Activated CD8-positive, alpha-beta T cell treated with anti-CD3 and anti-CD28 coated beads, Interleukin-2, amount 10 ng/mL, durations not matched to agents 7 days and 5 days (primary cell): ENCODE measurements around the gene PPAN. TPM values are rescaled to one million over a fixed set of nuclear protein-coding genes. Genes with fewer than 3 reads are reported as not detected.

Experiments used
- ATAC-seq: fragments of 150-1000 bp; cut with Tn5 transposase; one replicate; pipeline ENCODE4 v1.10.0; 2021; ENCODE audit warnings: moderate library complexity
- CTCF ChIA-PET: fragments of 350-600 bp; sonication (Branson Sonifier 250); formaldehyde crosslinking; loops from one replicate; lab custom pipeline; 2021; ENCODE audit warnings: antibody characterized with exemption; lab: Charles Lee
- POLR2A ChIA-PET: fragments of 350-600 bp; sonication (Branson Sonifier 250); formaldehyde crosslinking; loops from one replicate; lab custom pipeline; 2021; ENCODE audit warnings: antibody characterized with exemption; lab: Charles Lee
- DNase-seq: peaks from one replicate; pipeline ENCODE4 v3.0.0-alpha.2; 2020
- H3K27ac Mint-ChIP-seq: one replicate; pipeline ENCODE4 v1.8.0; 2021; ENCODE audit warnings: mild to moderate bottlenecking, mixed read lengths
- H3K27me3 Mint-ChIP-seq: one replicate; pipeline ENCODE4 v1.8.0; 2021; ENCODE audit warnings: low read depth, mixed read lengths
- H3K36me3 Mint-ChIP-seq: one replicate; pipeline ENCODE4 v1.8.0; 2021; ENCODE audit warnings: low read depth, mixed read lengths
- H3K4me1 Mint-ChIP-seq: one replicate; pipeline ENCODE4 v1.8.0; 2021; ENCODE audit warnings: low read depth, mixed read lengths
- H3K4me3 Mint-ChIP-seq: one replicate; pipeline ENCODE4 v1.8.0; 2021; ENCODE audit warnings: mild to moderate bottlenecking, mixed read lengths
- H3K9me3 Mint-ChIP-seq: one replicate; pipeline ENCODE4 v1.8.0; 2022; ENCODE audit warnings: mixed read lengths; ENCODE audit not compliant: insufficient read depth
- total RNA-seq, 2 experiments: library from RNA; stranded (reverse); gene quantifications; one replicate each; pipeline ENCODE4 v1.2.3, GENCODE V29; 2021

The PPAN gene
- total RNA-seq, 2 experiments from 2014 or later, result 107 to 121 TPM

DNA sequence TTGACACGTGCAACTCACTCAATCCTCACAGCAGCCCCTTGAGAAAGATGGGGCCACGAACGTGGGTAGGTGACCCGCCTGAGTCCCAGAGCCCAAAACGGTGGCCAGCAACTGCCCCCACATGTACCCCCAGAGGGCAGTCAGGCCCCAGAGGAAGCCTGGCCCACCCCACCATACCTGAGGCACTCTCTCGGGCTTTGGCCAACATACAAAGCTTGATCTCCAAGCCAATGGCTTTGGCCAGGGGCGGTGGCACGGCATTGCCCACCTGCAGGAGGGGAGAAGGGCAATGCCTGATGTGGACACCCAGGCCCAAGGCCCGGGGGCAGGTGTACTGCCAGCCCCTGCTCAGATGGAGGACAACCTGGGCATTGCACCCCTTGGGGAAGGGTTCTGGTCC lies 27.9 kb downstream of the PPAN start:
- no peak overlapping the region for H3K4me3 Mint-ChIP-seq
- no peaks in the 10 kb centered on the region for H3K27me3 Mint-ChIP-seq
- DNase-seq, result no peak
- H3K9me3 Mint-ChIP-seq, result no peaks in the 10 kb centered on the region
- H3K4me1 Mint-ChIP-seq, result no peaks in the 10 kb centered on the region
- H3K36me3 Mint-ChIP-seq, result peaks cover 59% of the 10 kb centered on the region
- CTCF ChIA-PET, result interaction anchor here (1.2 kb wide), 1 partner anchor 12 kb away, joined by 3 read pairs; no protein-coding TSS in a partner anchor
- POLR2A ChIA-PET, result interaction anchor here (2.1 kb wide), 1 partner anchor 9 kb away, joined by 9 read pairs; no protein-coding TSS in a partner anchor
- no peak overlapping the region for H3K27ac Mint-ChIP-seq
- ATAC-seq, result no peak

DNA sequence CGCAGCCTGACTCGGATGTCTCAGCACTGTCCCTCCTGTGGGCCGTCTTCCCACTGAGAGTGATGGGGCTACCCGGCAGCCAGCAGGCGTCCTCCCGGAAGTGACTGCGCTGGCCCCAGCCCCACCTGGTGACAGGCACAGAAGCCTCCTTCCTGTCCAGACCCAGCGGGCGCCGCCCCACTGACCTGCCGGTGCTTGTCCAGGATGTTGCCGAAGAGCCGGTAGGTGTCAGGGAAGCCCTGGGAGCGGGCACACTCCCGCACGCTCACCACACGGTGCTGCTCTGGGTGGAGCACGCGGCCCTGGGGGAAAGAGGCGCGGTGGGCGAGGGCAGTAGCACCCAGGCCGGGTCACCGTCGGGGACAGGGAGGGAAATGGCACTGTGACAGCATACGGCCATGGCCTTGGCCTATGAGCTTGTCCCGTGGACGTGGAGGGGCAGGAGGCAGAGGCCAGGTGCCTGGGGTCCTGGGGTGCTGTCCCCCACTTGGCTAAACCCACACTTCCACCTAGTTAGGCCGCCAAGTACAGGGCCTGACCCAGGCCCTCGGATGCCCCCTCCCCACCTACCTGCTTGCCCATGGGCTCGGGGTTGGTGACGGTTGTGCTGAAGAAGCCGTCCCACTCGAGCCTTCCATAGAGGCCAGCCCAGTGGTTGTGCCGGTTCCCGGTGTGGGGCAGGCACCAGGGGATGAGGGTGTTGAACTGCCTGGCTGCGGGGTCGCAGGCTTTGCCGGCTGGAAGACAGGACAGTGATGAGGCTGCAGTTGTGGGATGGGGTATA lies 29.6 kb downstream of the PPAN start:
- DNase-seq (no peak), ATAC-seq (no peak)
- H3K9me3 Mint-ChIP-seq, result no peaks in the 10 kb centered on the region
- peak overlapping the region; percentile 34 for H3K27ac Mint-ChIP-seq
- H3K36me3 Mint-ChIP-seq, result peaks cover 66% of the 10 kb centered on the region
- ChIA-PET CTCF (no interaction called here), POLR2A (no interaction called here)
- H3K27me3 Mint-ChIP-seq, result no peaks in the 10 kb centered on the region
- no peak overlapping the region for H3K4me3 Mint-ChIP-seq
- no peaks in the 10 kb centered on the region for H3K4me1 Mint-ChIP-seq

DNA sequence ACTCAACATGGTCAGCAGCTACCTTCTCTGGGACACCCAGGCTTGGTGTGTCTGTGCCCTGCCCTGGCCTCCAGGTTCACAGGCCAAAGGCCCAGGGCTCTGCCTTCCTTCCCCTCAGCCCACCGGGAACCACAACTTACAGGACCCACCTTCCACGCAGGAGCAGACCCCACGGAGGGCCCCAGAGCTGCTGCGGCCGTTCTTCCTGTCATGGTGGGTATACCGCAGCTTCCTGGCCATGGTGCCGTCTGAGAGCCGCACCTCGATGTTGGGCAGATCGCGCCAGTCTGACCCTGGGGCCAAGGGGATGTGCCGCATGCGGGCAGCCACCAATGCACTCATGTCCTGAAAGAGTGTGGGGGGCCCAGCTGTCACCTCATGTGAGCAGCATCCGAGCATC lies 30.8 kb downstream of the PPAN start:
- DNase-seq (no peak), ATAC-seq (no peak)
- H3K27me3 Mint-ChIP-seq, result no peaks in the 10 kb centered on the region
- H3K36me3 Mint-ChIP-seq, result peaks cover 72% of the 10 kb centered on the region
- H3K4me3 Mint-ChIP-seq, result no peak overlapping the region
- CTCF ChIA-PET, result no interaction called here
- H3K4me1 Mint-ChIP-seq, result peaks cover 6% of the 10 kb centered on the region
- POLR2A ChIA-PET, result no interaction called here
- H3K27ac Mint-ChIP-seq, result peak overlapping the region; percentile 46
- H3K9me3 Mint-ChIP-seq, result no peaks in the 10 kb centered on the region

DNA sequence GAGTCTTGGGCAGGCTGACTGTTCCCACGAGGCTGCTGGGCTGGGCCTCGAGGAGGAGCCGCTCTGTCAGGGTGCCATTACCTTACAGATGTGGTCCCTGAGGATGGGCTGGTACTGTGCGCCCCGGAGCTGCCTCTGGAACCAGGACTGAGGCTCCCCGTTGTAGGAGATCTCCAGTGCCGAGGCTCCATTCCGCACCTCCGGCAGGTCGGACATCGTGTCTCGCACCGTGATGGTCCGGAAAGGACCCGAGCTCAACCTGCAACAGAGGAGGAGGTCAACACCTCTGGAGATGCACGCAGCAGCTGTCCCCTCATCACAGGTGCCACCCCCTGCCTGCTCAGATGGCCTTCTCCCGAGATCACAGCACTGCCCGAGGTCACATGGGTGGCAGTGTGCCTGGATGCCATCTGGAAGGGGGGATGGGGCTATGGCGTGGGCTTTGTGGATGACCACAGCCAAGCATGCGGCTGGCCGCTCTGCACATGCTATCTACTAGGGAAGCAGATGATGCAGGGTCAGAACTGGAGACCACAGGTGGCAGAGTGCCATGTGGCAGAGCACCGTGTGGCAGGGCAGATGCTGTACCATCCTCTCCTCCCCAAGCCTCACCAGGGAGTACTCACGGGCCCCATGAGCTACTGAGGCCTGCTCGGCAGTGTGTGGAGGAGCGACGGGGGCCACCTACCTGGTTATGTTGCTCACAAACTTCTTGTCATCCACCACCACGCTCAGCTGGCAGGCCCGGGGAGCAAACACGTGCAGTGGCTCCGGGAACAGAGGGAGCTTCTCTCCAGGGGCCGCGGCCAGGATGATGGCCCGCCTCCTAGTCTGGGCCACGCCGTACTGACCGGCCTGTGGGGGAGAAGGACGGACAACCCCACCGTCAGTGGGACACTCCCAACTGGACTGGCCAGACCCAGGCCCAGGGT lies 31.9 kb downstream of the PPAN start:
- ChIA-PET CTCF (no interaction called here), POLR2A (interaction anchor here (1.3 kb wide), 1 partner anchor 56 kb away, joined by 5 read pairs; no protein-coding TSS in a partner anchor)
- Mint-ChIP-seq H3K9me3 (no peaks in the 10 kb centered on the region), H3K27me3 (no peaks in the 10 kb centered on the region), H3K4me1 (peaks cover 16% of the 10 kb centered on the region), H3K4me3 (no peak overlapping the region), H3K36me3 (peaks cover 77% of the 10 kb centered on the region), H3K27ac (no peak overlapping the region)
- no peak for DNase-seq
- ATAC-seq, result no peak

DNA sequence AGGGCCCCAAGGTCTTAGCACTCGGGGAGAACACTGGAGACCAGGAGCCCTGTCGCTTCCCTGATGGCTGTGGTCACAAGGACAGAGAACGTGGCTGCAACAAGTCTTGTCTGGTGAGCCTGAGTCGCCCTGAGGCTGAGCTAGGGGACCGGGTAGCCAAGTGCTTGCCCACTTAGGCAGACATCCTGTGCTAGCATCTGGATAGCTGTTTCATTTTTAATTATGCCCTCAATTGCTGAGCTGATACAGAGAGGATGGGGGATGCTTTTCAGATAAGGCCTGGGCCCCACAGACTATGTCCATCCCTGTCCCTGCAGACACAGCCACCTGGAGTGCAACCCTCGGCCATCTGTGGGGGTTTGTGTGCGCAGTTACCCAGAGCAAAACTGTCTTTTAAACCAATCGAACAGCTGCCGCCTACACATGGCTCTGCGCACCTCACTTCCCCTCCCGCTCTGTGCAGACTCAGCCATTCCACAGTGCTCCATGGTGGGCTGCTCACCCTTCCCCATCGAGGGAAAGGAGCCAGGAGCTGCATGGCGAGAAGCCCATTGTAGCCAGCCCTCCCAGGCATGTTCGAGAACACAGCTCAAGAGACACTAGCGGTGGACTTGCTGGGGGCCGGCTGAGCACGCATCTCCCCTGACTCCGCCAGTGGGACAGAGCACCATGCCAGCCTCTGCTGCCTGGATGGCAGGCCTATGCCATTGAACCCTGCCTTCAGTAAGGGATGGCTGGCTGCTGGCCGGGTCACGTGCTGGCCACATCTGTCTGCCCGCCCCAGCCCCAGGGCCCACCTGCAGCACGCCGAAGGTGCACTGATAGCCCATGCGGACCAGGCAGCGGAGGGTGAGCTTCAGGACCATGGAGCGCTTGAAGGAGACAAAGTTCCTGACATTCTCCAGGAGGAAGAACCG lies 33.0 kb downstream of the PPAN start:
- Mint-ChIP-seq H3K4me1 (peaks cover 26% of the 10 kb centered on the region), H3K36me3 (peaks cover 75% of the 10 kb centered on the region), H3K27ac (no peak overlapping the region), H3K4me3 (no peak overlapping the region), H3K27me3 (no peaks in the 10 kb centered on the region), H3K9me3 (no peaks in the 10 kb centered on the region)
- DNase-seq (no peak), ATAC-seq (no peak)
- CTCF ChIA-PET, result no interaction called here
- POLR2A ChIA-PET, result interaction anchor here (1.0 to 1.3 kb wide), 2 partner anchors 10 to 55 kb away, joined by 3 to 5 read pairs; no protein-coding TSS in a partner anchor

DNA sequence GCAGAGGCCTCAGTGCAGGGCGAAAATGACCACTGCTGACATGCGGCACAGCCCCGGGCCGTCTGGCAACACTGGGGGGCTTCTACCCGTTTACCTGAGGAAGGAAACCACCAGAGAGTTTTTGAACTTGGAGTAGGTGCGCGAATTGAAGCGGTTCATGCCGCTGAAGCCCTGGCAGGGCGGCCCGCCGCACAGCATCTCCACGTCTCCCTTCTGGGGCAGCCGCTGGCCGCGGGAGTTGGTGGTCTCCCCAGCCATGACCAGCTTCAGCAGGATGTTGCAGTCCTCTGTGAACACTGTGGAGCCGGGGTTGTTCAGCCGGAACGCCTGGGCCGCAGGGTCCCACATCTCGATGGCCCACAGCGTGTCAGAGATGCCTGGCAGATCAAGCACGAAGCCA lies 33.8 kb downstream of the PPAN start:
- ChIA-PET CTCF (no interaction called here), POLR2A (interaction anchor here (1.0 kb wide), 1 partner anchor 11 kb away, joined by 3 read pairs; no protein-coding TSS in a partner anchor)
- no peak for ATAC-seq
- no peaks in the 10 kb centered on the region for H3K27me3 Mint-ChIP-seq
- H3K36me3 Mint-ChIP-seq, result peaks cover 79% of the 10 kb centered on the region
- no peak overlapping the region for H3K4me3 Mint-ChIP-seq
- no peaks in the 10 kb centered on the region for H3K9me3 Mint-ChIP-seq
- H3K27ac Mint-ChIP-seq, result no peak overlapping the region
- H3K4me1 Mint-ChIP-seq, result peaks cover 32% of the 10 kb centered on the region
- no peak for DNase-seq

DNA sequence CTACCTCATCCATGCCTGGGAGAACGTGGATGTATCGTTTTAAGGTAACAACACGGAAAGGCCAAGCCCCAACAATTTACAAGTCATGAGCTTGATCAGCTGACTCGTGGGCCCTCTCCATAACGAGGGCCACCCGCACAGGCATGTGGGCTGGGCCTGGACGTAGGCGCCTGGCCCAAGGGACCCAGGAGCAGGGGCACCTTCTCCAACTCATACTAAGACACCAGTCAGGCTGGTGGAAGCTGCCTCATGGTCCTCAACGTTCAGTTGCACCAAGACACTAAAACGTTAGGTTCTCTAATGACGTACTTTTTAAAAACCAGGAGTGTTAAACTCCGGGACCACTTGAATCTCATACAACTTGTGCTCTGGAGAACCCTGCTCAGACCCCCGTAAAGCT lies 35.3 kb downstream of the PPAN start:
- no peaks in the 10 kb centered on the region for H3K9me3 Mint-ChIP-seq
- peaks cover 85% of the 10 kb centered on the region for H3K36me3 Mint-ChIP-seq
- POLR2A ChIA-PET, result interaction anchor here (0.6 to 2.4 kb wide), 2 partner anchors 8 to 42 kb away, joined by 3 to 9 read pairs; no protein-coding TSS in a partner anchor
- DNase-seq (no peak), ATAC-seq (no peak)
- H3K27ac Mint-ChIP-seq, result peak overlapping the region; percentile 90
- H3K27me3 Mint-ChIP-seq, result no peaks in the 10 kb centered on the region
- no peak overlapping the region for H3K4me3 Mint-ChIP-seq
- peaks cover 47% of the 10 kb centered on the region for H3K4me1 Mint-ChIP-seq
- CTCF ChIA-PET, result interaction anchor here (2.7 to 2.9 kb wide), 2 partner anchors 43 to 109 kb away, joined by 7 to 17 read pairs; no protein-coding TSS in a partner anchor

DNA sequence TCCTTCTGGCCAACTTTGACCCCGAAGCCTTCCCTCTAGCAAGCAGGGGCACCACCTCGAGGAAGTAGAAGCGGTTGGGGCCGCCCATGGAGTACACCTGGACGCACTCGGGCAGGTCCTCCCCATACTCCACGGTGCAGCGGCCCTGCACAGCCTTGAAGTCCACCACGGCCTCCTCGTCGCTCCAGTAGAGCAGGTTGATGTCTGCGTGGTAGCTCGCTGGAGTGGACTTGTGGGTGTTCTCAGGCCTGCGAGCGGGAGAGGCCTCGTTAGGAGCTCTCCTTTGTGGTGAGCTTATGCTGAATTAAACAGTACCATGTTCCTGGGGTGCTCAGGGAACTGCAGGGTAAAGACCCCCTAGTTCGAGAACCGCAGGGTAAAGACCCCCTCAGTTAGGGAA lies 35.8 kb downstream of the PPAN start:
- CTCF ChIA-PET, result interaction anchor here (1.6 to 2.9 kb wide), 4 partner anchors 17 to 108 kb away, joined by 4 to 17 read pairs (median 6); partner anchors contain the start of gene PPAN
- Mint-ChIP-seq H3K27me3 (no peaks in the 10 kb centered on the region), H3K4me3 (no peak overlapping the region), H3K4me1 (peaks cover 49% of the 10 kb centered on the region), H3K36me3 (peaks cover 87% of the 10 kb centered on the region), H3K27ac (peak overlapping the region; percentile 90), H3K9me3 (no peaks in the 10 kb centered on the region)
- POLR2A ChIA-PET, result interaction anchor here (0.9 to 2.4 kb wide), 5 partner anchors 9 to 53 kb away, joined by 3 to 9 read pairs (median 4); partner anchors contain the start of gene DNMT1
- ATAC-seq (no peak), DNase-seq (no peak)

DNA sequence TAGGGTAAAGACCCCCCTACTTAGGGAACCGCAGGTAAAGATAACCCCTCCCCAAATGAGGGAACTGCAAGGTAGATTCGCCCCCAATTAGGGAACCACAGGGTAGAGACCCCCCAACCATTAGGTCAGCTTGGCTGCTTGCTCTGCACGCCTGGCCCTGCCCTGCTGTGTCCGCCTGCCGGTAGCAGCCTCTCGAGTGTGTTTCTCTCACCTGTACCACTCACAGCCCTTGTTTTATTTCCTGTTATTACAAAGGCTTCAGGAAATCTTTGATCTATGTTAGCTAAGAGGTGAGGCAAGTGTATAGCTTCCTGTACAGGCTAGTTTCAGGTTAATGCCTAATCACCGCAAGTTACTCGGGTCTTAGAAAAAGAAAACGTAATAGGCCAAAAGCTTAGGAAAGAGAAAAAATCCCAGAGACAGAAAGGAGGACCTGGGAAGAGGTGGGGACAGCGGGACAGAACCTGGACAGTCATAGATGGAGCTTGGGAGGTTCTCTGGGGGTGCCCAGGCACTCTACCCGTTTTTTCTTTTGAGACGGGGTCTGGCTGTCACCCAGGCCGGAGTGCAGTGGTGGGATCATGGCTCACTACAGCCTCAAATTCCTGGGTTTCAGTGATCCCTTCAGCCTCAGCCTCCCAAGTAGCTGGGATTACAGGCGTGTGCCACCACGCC lies 36.7 kb downstream of the PPAN start:
- Mint-ChIP-seq H3K36me3 (peaks cover 83% of the 10 kb centered on the region), H3K9me3 (no peaks in the 10 kb centered on the region), H3K27me3 (no peaks in the 10 kb centered on the region), H3K4me1 (peaks cover 49% of the 10 kb centered on the region), H3K4me3 (peak overlapping the region; percentile 55), H3K27ac (peak overlapping the region; percentile 90)
- peak; percentile 69 for DNase-seq
- ChIA-PET CTCF (interaction anchor here (0.5 to 2.9 kb wide), 16 partner anchors 13 to 211 kb away, joined by 3 to 17 read pairs (median 4); partner anchors contain the start of genes DNMT1 and PPAN), POLR2A (interaction anchor here (0.6 to 2.4 kb wide), 8 partner anchors 10 to 109 kb away, joined by 3 to 9 read pairs (median 4); partner anchors contain the start of genes DNMT1 and MRPL4)
- ATAC-seq, result peak; percentile 89

DNA sequence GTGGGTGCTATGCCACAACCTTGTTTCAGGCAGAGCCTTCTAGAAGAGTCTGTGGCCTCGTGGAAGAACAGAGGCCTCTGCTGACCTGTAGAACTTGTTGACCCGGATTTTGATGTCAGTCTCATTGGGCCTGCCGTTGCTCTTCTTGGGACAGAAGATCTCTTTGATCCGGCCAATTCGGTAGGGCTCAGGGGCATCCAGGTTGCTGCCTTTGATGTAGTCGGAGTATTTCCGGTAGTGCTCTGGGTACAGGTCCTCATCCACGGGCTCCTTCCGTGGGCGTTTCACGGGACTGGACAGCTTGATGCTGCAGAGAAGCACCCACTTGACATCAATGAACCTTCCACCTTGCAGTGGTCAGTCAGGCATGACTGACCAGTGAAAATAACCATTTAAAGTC lies 37.5 kb downstream of the PPAN start:
- POLR2A ChIA-PET, result interaction anchor here (0.6 to 2.4 kb wide), 4 partner anchors 11 to 51 kb away, joined by 3 to 9 read pairs (median 6); partner anchors contain the start of gene DNMT1
- Mint-ChIP-seq H3K36me3 (peaks cover 81% of the 10 kb centered on the region), H3K4me1 (peaks cover 49% of the 10 kb centered on the region), H3K9me3 (no peaks in the 10 kb centered on the region), H3K4me3 (peak overlapping the region; percentile 36), H3K27me3 (no peaks in the 10 kb centered on the region), H3K27ac (peak overlapping the region; percentile 90)
- CTCF ChIA-PET, result interaction anchor here (1.0 to 2.9 kb wide), 11 partner anchors 16 to 212 kb away, joined by 3 to 17 read pairs (median 4); partner anchors contain the start of genes DNMT1 and PPAN
- DNase-seq (no peak), ATAC-seq (no peak)
